Measurements from ENCODE around the gene HMMR.
"Not testable (repeated sequence)": the region's sequence is repeated elsewhere in the genome, so short reads cannot be mapped to it uniquely, and the experiment has no call there.

Gene HMMR, protein sequence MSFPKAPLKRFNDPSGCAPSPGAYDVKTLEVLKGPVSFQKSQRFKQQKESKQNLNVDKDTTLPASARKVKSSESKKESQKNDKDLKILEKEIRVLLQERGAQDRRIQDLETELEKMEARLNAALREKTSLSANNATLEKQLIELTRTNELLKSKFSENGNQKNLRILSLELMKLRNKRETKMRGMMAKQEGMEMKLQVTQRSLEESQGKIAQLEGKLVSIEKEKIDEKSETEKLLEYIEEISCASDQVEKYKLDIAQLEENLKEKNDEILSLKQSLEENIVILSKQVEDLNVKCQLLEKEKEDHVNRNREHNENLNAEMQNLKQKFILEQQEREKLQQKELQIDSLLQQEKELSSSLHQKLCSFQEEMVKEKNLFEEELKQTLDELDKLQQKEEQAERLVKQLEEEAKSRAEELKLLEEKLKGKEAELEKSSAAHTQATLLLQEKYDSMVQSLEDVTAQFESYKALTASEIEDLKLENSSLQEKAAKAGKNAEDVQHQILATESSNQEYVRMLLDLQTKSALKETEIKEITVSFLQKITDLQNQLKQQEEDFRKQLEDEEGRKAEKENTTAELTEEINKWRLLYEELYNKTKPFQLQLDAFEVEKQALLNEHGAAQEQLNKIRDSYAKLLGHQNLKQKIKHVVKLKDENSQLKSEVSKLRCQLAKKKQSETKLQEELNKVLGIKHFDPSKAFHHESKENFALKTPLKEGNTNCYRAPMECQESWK

DNA sequence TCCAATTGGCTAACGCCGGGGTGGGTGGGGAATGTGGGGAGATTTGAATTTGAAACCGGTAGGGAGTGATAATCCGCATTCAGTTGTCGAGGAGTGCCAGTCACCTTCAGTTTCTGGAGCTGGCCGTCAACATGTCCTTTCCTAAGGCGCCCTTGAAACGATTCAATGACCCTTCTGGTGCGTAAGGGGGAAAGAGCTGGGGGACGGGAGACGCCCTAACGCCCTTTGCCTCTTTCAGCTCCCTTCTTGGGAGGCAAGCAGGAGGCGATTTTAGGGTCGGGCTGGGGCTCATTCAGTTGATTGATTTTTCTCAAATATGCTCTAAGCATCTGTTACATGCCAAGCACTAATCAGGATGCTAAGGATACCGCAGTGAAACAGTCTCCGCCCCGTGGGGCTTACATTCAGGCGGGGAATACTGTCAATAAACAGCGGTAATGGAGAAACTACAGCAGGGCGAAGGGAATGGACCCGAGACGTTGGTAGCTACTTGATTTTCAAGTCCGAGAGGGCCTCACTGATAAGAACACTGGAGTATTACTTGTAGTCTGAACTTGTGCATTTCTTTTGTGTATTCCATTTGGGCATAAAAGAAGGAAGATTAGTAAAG is at the start of gene HMMR:
Gene HMMR, plus strand, starts transcription at position 71 of the 610 bp plus-strand sequence. Its CDS starts 61 bp downstream, at position 132.
- no peak for DNase-seq

DNA sequence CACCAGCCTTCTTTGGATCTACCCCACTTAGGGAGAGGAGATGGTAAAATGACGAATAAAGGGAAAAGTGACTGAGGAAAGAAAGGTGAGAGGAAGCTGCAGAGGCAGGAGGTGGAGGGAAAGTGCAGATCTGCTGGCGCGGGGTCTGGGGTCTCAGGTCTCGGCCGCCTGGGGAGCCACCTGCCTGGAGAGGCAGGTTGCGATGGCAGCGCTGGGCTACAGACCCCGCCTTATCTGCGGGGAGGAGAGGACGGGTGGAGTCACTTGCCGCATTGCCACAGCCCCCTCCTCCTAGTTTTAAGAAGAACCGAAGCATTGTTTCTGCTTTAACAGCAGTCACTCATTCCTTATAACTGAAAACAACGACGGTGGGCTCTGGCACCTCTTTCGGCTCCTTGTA is 44.8 kb upstream of the HMMR start:
- DNase-seq: not testable (repeated sequence)

DNA sequence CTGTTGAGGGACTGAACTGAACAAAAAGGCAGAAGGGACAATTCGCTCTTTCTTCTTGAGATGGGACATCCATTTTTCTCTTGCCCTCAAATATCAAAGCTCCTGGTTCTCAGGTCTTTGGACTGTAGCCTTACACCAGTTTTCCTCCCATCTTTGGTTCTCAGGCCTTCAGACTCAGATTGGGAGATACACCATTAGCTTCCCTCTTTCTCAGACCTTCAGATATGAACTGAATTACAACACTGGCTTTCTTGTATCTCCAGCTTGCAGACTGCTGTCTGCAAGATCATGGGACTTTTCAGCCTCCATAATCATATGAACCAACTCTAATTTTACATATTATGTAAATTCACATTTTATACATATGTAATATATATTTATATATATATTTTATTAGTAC is 35.6 kb upstream of the HMMR start:
- no peak for DNase-seq

DNA sequence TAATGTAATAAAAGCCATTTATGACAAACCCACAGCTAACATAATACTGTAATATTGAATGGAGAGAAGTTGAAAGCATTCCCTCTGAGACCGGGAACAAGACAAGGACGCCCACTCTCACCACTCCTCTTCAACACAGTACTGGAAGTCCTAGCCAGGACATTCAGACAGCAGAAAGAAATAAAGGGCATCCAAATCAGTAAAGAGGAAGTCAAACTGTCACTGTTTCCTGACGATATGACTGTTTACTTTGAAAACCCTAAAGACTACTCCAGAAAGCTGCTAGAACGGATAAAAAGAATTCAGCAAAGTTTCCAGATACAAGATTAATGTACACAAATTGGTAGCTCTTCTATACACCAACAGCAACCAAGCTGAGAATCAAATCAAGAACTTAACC is 34.3 kb upstream of the HMMR start:
- not testable (repeated sequence) for DNase-seq

DNA sequence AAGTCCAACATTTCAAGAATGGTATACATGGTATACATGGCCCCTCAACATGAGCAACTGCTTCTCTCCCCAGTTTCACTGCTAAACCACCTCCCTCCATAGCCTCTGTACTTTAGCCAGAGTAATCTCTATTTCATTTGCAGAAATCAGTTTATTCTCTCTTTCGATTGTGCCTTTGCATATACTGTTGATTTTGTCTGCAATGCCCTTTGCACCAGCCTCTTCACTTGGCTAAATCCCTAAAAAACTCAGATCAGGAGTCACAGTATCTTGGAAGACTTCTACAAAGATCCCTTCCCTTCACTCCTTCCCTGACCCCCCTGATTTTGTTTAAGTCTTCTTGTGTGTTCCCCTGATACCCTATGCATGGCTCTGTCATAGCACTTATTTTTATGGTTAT is 27.9 kb upstream of the HMMR start:
- DNase-seq: no peak

DNA sequence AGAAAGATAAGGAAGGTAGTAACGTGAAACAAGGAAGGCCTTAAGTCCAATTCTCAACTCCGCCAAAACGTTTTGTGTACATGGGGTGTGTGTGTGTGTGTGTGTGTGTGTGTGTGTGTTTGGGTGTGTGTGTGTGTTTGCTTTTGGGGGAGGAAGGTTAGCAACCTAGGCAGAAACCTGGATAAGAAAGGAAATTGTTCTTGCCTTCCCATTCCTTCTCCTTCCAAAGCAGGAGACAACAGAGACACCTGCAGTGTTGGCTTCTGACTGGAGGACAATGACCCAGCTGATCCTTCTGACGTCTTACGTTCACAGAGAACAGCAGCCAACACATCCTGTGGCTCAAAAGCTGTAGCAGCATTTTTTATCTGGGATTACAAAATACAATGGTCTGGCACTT is 27.2 kb upstream of the HMMR start:
- no peak for DNase-seq

DNA sequence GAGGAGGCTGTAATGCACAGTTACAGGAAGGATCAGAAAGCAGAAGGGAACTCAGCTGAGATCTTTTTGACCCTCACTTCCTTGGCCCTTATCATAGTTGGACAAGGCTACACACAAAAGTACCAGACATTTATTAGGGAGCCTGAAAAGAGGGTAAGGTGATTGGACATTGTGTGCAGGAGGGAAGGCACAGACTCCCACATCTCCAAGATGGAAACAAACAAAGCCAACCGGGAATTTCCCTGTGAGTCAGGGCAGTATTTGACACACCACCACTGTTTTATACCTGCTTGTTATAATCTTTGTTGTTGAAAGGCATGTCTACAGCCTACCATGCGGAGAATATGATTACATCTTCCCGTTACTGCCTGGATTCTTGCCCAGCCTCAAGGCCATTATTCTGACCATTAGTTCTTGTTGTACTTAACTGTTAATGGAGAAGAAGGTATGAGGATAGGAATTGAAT is 26.0 kb upstream of the HMMR start:
- DNase-seq: no peak

DNA sequence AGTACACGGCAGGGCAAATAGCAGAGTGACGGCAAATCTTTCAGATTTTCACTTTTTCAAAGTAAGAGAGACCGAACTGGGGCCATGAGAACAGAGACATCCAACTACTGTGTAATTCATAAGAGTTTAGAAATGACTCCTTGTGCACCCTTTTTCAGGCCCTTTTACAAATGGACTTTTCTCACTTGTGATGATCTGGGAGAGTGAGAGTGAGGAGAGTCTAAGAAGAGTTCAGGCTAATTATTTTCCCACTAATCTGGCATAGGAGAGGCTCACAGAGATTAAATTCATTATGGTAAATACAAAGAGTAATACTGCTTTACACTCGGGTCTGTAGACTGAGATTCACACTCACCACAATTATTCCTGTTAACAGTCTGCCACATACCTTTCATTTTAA is 23.9 kb upstream of the HMMR start:
- DNase-seq: no peak

DNA sequence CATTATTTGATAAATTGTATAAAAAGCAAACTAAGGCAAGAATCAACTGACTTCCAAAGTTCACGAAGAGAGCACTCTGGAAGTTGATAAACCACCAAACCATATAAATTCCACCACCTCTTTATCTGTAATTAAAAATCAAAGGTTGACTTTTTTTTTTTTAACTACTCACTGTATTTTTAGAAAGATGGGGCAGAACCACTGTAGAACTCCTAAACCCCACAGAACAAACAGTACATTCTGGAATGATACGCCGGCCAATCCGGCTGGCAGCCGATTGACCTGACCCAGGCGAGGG is 23.5 kb upstream of the HMMR start:
- DNase-seq: no peak

DNA sequence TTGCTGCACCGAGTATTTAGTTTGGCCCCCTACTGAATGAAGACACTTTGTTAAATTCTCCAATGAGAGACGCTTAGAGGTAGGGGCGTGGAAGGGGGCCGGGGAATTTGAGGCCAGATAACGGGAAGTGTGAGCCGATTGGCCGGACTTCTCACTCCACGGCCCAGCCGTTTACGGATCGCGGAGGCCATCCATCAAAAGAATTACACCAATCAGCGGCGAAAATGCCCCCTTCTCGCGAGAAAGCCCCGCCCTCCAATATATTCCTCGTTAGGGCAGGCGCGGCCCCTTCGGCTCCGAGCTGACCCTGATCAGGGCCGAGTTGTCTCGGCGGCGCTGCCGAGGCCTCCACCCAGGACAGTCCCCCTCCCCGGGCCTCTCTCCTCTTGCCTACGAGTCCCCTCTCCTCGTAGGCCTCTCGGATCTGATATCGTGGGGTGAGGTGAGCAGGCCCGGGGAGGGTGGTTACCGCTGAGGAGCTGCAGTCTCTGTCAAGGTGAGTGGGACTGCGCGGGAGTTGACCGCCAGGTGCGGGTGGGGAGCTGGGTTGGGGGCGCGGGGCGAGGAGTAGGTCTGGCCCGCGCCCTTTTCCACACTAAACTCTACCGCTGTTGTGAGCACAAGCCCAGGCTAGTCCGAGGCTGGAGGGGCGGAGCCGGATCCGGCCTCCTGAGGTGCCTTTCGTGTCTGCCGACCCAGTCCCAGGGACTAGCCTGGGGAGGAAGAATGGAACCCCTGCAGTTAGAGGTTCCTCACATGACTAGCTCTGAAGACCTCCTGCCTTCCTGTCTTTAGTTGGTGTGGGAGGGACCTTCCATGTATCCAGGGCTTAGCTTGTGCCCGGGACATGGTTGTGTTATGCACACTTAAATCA is 22.9 kb upstream of the HMMR start, which contains the start of gene CCNG1:
Gene CCNG1, plus strand, starts transcription at position 287 of the 874 bp plus-strand sequence. CDS start 1,662 bp downstream, outside the sequence.
- peak; percentile 93 for DNase-seq

DNA sequence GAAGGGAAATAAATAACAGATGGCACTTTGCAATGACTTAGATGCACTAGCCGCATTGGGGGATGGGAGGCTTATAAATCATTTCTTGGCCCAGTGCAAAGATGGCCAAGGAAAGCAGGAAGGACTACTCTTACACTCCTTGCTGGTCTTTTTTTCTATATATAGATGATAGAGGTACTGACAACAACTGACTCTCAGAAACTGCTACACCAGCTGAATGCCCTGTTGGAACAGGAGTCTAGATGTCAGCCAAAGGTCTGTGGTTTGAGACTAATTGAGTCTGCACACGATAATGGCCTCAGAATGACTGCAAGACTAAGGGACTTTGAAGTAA is 21.4 kb upstream of the HMMR start:
- no peak for DNase-seq

DNA sequence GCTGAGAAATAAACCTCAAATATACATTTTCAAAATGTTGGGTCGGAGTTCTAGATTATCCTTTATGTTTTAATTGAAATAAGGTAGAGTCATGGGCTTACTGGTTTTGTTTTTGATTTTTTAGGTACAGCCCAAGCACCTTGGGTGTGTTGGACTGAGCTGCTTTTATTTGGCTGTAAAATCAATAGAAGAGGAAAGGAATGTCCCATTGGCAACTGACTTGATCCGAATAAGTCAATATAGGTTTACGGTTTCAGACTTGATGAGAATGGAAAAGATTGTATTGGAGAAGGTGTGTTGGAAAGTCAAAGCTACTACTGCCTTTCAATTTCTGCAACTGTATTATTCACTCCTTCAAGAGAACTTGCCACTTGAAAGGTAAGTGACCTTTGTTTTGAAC is 19.5 kb upstream of the HMMR start:
- DNase-seq: no peak

DNA sequence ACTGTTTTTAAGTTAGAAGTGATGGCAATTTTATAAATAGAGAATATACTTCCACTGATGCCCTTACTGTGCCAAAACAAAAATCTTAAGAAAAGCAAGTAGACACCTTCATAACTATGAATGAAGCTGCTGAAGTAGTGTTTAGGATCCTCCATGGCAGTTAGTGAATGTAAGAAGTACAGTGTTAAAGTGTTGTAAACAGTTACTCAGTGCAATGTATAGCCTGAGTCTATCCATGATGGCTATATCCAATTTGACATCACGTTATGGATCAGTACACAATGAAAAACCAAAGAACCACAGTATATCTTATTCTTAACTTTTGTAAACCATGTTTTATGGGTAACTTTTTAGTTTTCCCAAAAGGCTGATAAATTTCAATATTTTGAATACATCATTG is 15.9 kb upstream of the HMMR start:
- DNase-seq: no peak

DNA sequence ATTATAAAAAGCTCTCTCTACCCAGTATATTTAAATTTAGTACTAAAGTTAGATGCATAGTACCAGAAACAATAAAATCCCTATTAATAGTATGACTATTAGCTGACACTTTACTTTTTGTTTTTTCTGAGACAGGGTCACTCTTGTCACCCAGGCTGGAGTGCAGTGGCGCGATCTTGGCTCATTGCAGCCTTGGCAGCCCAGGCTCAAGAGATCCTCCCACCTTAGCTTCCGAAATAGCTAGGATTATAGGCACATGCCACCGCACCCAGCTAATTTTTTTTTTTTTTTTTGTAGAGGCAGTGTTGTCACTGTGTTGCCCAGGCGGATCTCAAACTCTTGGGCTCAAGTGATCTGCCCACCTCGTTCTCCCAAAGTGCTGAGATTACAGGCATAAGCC is 15.1 kb upstream of the HMMR start:
- DNase-seq: no peak

DNA sequence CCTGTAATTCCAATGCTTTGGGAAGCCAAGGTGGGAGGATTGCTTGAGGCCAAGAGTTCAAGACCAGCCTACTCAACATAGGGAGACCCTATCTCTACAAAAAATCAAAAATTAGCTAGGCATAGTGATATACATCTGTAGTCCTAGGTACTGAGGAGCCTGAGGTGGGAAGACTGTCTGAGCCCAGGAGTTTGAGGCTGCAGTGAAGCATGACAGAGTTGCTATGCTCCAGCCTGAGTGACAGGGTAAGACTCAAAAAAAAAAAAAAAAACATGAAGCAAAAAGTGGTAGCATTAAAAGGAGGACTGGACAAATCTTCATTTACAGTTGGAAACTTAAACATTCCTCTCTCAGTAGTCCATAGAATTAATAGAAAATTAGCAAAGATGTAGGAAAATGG is 13.2 kb upstream of the HMMR start:
- no peak for DNase-seq

DNA sequence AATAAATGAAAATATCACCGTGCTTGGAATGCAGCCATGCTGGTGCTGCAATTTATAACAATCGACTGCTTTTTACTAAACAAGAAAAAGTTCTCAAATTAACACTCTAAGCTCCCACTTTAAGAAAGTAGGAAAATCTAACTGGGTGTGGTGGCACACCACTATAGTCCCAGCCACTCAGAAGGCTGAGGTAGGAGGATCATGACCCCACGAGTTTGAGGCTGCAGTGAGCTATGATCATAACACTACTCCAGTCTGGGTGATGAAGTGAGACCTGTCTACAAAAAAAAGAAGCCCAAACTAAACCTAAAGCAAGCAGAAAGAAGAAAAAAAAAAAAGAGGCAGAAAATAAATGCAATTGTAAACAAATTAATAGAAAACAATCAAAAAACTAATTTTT is 12.6 kb upstream of the HMMR start:
- no peak for DNase-seq

DNA sequence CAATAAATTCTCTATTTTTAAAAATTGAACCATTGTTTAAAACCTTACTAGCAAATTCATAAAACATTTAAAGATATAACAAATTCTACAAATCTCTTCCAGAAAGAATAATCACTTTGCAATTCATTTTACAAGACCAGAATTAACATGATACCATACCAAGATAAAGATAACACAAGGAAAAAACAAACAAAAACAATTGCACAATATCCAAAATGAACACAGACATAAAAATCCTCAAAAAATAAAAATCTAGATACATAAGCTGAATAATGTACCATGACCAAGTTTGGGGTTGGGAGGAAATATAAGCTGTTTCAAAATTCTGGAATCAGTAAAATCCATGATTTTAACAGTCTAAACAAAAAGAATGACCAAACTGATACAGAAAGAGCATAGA is 11.9 kb upstream of the HMMR start:
- DNase-seq: no peak

DNA sequence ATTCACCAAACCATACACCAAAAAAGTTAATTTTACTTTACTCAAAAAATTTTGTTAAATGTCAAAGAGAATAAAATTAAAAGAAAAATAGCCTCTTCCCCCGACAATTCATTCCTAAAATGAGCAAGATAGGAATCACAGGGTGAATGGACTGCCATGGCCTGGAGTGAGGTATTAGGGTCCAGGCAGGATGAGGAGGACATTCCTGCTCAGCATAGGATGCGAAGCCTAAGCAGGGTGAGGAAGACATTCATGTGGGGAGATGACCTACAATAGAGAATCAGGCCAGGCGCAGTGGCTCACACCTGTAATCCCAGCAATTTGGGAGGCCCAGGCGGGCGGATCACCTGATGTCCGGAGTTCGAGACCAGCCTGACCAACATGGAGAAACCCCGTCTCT is 8.9 kb upstream of the HMMR start:
- DNase-seq: no peak

DNA sequence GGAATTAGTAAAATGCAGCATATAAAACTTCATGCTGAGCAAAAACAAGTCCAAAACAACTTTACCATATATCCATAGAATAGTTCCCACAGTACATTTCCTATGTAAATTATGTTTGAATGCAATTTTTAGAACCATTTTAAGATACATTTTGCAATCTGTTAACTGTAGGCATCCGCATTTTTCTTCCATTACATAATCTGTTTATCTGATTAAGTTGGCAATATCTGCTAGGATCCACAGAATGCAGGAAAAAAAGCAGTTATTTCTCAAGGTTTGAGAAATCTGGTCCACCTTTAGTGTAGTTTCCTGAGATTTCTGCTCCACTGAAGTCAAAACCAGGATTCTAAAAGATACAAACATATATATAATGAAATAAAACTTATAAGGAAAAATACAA is 6.7 kb upstream of the HMMR start:
- no peak for DNase-seq

DNA sequence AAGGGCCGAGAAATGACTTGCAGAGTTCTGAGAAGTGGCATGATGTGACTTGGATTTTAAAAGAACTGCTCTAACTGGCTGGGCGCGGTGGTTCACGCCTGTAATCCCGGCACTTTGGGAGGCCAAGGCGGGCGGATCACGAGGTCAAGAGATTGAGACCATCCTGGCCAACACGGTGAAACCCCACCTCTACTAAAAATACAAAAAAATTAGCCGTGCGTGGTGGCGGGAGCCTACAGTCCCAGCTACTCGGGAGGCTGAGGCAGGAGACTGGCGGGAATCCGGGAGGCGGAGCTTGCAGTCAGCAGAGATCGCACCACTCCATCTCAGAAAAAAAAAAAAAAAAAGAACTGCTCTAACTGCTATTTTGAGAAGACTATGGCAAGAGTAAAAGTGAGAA is 5.0 kb upstream of the HMMR start:
- DNase-seq: not testable (repeated sequence)

DNA sequence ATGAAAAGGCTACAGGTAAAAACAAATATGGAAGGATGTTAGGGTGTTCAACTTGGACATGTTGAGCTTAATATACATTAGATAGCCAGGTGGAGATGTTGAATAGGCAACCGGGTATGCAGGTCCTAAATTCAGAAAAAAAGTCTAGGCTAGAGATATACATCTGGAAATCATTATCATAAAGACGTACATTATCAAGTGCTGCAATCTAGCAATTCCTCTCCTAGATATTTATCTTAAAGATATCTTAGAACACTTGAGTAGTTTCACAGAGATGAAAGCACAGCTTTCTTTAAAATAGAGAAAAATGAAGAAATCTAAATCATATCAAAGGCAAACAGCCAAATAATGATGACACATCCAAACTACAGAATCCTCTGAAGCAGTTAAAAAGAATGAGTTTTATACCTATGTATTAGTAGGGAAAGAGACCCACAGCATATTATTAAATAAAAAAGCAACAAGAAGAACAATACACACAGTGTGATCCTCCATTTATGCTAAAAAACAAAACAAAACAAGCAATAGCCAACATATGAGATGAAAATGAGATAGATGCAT is 4.3 kb upstream of the HMMR start:
- no peak for DNase-seq

DNA sequence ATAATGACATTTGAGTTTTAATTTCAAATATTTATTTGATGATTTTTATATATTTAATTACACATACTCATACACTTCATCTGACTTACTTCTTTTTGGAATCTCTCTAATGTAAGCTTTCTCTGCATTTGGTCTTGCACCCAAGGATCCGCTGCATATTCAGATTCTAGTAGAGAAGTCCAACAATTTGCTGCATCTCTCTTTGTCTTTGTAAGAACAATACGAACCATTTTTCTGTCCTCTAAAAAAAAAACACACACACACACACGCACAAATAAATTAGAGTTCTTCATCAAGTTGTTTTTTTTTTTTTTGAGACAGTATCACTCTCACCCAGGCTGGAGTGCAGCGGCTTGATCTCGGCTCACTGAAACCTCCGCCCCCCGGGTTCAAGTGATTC is 3.6 kb upstream of the HMMR start:
- no peak for DNase-seq

Data from CD4-positive, alpha-beta T cell treated with Interleukin-12 subunit alpha and Interleukin-12 subunit beta, for 1 hour (primary cell).